Stimulated activated CD4-positive, alpha-beta T cell treated with anti-CD3 and anti-CD28 coated beads, Interleukin-1b, Interleukin-23, amount 100 ng/mL, for 4 hours (primary cell): ENCODE results near the gene SPATA46.

ENCODE experiments used
- DNase-seq, 2 donors: peaks; one replicate each; pipeline ENCODE4 v3.0.0-alpha.2; 2020; ENCODE audit warnings: low read depth in 2 of 2

Gene SPATA46

DNA sequence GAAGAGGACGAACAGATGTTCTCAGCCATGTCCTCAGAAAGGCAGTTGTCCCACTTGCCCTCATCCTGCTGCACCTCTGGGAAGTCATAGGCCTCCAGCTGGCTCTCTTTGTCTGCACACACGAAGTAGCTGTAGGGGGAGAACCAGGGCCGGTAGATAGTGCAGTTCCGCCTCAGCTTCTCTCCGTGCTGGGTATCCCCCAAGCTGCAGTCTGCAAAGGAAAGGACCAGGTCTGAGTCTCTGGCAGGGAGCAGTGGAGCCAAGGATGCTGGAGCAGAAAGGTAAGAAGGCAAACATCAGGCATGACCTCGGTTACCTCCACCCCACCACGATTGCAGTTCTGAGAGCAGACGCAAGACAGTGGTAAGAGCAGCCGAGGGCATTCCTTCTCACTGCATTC, 2.2 kb downstream of the SPATA46 start:
- no peak for DNase-seq

DNA sequence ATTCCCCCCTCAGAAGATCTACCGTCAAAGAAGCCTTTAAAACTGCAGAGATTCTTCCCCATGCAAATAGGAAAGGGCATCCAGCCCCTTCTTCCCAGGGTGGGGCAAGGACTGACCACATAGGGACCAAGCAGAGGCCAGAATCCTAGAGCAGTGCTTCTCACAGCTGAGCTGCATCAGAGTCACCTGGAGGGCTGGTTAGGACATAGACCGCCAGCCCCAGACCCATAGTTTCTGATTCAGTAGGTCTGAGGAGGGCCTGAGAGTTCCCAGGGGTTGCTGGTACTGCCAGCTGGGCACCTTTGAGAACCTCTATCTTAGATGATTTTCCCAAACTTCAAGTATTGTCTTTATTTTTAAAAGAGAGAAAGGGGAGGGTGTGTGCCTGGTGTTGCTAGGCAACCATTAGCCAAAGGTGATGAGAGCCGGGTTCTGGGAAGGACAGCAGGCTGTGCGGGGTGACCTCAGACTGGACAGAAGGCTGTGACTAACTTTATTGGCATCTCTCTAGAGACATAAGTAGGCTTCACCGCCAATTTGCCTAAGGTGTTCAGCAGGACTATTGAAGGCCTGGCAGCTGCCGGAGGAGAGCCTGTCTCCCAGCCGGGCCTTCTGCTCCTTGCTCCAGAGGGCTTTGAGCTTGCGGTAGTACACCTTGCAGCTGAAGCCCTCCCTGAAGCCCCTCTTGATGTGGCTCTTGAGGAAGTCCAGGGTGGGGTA, 3.0 kb downstream of the SPATA46 start:
- no peak for DNase-seq

DNA sequence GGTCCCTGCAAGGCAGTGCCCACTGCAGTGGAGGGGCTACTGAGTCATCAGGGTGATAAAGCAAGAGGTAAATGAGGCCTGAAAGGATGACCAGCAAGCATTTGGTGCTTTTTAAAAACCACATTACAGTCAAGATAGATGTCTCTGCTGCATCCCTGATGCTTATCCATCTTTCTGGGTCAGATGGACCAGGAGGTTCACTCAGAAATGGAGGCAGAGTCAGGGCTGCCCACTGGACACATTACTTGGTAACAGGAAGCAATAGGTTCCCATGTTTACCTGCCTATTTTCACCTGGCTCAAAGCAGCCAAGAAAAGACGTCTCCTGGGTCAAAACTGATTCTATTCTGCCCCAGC, 3.6 kb downstream of the SPATA46 start:
- no peak for DNase-seq

DNA sequence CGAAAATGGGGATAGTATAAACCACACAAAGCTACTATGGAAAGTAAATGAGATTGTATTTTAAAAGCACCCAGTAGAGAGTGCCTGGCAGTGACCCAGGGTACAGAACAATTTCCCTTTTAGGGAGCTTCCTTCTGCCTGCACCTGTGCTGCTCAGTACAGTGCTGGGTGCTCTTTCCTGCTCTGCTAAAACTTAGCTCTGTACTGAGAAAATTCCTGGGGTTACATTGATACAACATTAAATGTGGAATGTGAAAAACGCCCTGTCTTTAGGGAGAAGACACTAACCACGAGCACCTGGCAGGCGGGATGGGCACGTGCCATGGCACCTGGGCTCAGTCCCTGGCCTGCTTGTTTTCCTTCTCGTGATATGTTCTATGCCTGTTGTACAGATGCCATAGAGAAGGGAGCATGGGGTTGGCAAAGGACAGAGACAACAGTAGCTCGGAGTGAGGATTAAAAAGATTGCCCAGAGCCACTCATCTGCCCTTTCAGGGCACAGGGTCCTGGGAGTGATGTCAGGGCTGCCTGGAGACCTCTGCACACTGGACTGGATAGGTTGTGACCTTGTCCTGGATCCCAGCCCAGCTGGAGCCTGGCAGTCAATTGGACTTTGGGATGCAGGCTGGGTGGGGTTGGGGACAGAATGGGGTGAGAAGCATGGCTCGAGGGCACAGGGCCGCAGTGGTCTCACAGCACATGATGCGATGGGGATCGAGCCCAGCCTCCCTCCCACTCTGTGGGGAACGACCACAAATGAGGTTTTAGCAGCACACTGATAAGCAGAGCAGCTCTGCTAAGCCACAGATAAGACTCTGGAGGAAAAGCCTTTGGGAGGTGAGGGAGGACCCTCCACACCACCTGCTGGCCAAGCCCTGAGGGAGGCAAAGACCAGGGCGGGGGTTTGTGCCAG, 4.2 kb downstream of the SPATA46 start:
- DNase-seq: no peak

DNA sequence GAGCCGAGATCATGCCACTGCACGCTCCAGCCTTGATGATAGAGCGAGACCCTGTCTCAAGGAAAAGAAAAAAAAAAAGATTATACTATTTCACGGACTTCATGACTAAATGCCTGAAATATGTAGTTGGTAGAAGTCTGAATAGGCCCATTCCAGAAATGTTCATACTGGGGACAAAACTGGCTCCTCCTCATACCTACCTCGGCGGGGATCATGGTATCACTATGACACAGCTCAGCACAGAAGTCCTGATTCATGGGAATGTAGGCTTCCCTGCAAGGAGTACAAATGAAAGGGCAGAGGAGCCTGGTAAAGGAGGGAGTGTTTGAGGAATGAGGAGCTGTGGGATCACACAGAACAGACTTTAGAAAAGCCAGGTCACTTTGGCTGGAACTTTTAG, 5.0 kb downstream of the SPATA46 start:
- DNase-seq: no peak

DNA sequence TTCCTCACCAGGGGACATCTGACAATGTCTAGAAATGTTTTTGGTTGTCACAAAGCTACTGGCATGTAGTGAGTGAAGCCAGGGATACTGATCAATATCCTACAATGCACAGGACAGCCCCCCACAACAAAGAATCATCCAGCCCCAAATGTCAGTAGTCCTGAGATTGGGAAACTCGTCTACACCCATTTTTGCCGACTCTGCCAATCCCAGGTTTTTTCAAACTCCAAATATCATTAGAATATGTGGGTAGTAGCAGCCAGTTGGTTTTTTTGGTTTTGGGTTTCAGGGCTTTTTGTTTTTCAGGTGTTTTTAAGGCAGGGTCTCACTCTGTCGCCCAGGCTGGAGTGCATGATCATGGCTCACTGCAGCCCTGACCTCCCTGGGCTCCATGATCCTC, 5.9 kb downstream of the SPATA46 start:
- no peak for DNase-seq

DNA sequence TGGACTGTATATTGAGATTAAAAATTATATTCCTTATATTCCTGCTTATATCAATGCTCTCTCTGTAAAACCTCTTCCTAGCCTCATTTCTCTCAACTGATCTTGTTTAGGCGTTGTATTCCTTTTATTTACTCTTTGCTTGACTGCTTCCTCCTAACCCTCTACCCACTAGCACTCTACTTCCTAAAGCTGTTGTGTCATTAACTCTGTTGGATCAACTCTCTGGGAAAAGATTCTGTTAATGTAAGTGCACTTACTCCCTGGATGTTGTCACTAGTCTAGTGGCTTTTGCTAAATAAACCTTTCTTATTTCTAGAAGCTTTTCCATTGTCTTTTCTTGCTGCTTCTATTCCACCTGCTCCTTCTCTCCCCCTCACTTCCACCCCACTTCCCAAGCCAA, 6.5 kb downstream of the SPATA46 start:
- no peak for DNase-seq

DNA sequence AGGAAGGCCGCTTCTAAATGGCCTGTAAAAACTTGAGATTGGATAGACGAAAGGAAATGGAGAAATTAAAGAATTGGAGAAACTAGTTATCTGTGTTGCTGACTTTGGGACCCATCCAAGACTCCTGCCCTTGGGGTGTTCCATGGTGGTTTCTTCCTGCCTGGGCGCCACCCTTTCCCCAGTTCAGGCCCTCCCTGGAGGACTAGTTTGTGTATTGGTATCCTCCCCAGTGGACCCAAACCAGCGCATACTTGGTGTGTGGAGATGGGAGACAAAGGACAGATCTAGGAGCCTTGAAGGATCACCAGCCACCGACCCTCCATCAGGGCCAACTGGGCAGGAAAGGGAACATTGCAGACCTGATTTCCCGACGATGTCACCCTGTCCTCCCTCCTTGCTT, 7.1 kb downstream of the SPATA46 start:
- no peak for DNase-seq

DNA sequence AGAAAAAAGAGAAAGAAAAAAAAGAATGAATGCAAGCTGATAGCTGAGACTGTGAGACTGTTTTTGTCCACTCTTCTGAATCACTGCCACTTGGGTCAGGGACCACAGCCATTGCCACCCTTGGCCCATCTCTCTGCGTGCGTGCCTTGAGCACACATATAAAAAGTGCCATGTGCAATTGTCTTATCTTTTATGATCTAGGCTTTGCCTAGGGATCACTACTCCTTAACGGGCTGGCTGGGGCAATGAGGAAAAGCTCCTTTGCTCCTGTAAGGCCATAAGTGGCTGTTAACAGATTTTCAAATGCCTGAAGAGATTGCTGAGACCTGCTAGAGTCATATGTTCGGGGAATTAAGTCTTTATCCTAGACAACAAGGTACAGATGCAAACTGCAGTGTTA, 8.2 kb downstream of the SPATA46 start:
- DNase-seq: no peak

DNA sequence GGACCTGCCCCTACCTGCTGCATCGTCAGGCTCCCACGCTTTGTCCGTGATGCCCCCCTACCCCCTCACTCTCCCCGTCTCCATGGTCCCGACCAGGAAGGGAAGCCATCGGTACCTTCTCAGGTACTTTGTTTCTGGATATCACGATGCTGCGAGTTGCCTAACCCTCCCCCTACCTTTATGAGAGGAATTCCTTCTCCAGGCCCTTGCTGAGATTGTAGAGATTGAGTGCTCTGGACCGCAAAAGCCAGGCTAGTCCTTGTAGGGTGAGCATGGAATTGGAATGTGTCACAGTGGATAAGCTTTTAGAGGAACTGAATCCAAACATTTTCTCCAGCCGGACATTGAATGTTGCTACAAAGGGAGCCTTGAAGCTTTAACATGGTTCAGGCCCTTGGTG, 8.9 kb downstream of the SPATA46 start:
- no peak for DNase-seq

DNA sequence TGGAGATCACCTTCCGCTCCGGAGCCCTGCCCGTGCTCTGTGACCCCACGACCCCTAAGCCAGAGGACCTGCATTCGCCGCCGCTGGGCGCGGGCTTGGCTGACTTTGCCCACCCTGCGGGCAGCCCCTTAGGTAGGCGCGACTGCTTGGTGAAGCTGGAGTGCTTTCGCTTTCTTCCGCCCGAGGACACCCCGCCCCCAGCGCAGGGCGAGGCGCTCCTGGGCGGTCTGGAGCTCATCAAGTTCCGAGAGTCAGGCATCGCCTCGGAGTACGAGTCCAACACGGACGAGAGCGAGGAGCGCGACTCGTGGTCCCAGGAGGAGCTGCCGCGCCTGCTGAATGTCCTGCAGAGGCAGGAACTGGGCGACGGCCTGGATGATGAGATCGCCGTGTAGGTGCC, 9.6 kb downstream of the SPATA46 start:
- no peak for DNase-seq

DNA sequence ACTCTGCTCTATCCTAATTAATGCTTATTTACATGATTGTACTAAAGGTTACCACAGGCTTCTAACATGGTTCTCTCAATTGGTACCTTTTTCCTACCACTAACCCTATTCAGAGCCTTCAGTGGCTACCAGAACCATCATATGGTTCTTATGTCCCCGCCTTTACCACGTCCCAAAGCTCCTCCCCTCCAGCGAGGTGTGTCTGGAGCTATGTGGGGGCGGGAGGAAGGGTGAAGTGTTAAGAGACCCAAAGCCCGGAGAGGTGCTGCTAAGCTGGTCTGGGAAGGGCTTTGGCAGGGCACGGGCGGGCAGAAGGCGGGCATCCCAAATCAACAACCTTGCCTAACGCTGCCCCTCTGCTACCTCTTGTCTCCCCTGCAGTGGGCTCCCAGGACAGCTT, 10.0 kb downstream of the SPATA46 start:
- no peak for DNase-seq

DNA sequence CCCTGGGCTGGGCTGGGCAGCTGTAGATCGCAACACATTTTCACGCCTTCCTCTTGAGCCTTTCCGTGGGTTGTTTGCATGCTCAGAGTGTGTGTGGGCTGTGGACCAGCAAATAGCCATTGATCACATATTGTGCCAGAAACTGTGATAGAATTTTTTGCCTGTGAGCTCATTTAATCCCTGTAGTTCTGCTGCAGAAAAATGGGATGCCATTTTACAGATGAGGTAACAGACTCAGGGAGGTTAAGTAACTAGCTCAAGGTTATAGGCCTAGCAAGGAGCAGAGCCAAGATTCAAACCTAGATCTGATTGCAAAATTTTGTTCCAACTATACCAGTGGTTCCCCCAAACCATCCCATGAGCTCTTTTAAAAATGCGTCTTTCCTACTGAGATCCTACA, 10.5 kb downstream of the SPATA46 start:
- DNase-seq: no peak

DNA sequence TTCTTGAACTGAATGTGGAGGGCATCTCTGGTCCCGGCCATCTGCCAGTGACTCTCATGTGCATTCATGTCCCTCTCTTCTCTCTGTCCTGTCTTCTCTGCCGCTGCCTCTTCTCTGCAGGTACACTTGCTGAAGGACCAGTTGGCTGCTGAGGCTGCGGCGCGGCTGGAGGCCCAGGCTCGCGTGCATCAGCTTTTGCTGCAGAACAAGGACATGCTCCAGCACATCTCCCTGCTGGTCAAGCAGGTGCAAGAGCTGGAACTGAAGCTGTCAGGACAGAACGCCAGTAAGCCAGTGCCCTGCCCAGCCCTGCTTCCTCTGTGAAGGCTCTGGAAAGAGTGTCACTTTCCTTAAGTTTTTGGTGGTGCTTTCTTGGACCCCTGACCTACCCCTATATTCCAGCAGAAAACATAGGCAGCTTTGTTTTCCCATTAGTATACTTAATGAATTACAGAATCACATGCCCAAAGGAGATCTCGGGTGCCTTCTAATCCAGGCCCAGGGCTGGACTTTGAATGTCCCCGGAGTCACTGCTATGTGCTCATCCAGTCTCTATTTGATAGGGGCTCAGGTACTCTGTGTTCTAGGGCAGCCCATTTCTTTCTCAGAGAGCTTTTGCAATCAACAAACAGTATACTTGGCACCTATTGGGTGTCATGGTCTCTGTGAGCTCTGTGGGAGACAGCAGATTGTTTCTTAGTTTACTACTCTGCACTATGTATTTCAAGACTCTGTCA, 11.2 kb downstream of the SPATA46 start:
- no peak for DNase-seq

DNA sequence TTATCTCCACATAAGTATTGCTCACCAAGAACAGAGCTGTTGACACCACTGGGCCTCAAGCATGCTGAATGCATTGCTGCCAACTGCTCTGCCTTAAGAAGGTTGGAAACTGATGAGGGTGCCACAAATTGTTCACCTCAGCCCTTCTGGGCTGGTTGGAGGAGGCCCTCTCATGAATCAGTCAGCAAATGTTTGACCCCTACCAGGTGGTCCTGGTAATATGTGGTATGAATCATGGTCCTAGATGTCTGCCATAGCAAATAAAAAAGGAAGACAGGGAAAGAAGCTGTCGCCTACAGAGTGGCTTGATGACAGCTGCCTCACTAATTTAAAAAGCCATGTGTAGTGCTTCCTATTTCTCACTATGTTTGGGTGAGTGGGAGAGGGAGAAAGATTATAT, 12.2 kb downstream of the SPATA46 start:
- DNase-seq: no peak

DNA sequence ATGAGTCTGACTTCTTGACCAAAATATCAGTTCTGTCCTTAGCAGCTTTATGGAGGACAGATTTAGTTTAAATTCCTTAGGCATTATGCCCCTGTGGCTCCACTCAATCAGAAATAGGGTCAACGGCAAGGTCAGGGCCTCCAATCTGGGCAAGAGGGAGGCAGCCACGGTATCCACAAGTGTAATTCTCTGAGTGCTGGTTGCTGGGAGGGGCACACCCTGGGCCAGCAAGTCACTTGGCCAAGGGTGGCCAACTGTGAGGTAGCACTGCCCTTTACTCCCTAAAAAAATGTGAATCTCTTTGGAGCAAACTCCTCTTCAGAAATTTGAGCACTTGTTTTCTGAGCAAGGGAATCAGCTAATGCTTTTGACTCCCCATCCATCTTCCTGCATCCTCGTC, 12.8 kb downstream of the SPATA46 start:
- DNase-seq: no peak

DNA sequence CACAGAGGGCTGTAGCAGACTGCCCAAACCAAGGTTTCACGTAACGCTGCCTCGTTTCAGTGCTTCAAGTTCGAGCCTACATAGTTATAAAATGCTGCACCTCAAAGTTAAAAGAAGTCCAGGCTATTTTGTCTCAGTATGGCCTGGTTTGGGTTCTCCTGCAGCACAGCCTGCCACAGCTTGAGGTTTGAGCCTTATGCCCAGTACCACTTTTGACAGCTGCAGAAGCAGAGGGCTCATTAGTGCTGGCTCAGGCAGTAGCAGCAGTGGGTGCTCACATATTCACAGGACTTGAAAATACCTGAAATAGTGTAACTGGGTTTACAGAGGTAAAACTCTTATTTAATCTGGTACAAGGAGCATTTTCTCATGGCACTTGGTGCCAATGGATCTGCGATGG, 15.3 kb downstream of the SPATA46 start:
- DNase-seq: no peak

DNA sequence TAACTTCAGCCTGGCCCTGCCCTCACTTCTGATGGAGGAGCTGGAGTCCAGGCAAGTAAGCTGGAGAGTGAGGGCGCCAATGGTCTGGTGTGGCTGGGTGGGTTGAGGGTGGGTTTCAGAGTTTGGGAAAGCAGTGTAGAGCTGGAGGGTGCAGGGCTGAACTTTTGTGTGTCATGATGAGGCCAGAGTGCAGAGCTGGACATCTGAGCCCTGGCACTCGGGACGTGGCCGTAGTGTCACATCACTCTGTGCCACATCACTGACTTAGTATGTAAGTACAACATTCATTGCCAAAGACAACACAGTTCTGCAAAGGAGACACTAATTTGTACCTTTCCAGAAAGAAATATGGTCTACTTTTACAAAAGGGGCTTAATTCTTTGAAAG, 15.8 kb downstream of the SPATA46 start:
- DNase-seq: no peak

DNA sequence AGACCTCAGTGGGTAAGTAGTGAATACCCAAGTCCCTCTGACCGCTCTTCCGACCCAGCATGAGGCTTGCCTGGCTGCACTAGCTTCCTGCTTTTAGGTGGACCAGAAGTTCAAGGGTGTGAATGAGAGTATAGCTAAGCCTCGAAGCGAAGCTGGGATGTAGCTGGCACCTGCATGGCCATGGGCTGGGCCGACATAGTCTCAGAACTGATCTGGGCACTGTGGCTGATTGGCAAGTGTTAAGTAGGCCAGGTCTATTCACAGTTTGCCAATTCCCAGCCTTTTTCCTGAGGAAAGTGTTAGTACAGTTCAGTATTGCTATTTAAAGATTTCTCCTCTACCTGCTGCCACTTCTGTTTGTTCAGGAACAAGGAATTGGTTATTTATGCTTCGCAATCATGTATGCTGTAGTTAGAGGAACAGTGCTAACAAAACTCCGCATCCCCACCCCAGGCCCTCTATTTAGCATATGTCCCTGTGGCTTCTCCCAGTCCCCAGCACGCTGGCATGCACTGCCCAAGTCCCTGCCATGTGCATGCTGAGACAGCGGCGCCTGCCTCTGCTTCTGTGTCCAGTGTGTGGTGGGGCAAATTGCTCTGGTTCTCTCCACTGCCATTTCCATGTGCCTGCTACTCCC, 16.3 kb downstream of the SPATA46 start:
- DNase-seq: no peak

DNA sequence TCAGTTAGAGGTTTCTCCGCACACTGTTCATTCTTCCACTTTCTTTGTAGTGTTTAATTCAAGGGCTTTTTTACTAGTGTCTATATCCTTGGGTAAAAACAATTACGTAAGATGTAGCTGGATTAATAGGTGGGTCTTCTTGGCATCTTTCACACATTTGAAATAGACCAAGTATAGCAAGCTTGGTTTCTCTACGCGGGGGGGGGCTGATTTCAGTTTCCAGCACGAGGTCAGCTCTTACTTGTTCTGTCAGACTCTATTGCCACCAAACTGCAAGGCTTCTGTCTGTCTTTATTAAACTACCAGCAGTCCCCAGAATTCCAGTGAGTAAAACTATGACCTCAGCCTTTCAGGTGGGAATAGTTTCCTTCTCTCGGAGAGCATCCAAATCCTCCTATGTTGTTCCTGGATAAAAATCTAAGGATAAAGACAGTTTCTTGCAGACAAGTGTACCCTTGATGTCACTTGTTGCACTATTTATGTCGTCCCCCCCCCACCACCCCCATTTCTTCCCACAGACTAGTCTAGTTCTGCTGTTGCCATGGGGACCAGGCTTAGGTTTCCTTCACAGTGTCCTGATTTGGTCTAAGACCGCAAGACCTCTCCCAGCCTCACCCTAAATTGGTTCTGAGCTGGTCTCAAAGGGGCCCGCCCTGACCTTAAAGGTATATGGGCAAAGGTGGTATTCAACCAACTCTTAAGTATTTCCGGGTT, 17.0 kb downstream of the SPATA46 start:
- no peak for DNase-seq

DNA sequence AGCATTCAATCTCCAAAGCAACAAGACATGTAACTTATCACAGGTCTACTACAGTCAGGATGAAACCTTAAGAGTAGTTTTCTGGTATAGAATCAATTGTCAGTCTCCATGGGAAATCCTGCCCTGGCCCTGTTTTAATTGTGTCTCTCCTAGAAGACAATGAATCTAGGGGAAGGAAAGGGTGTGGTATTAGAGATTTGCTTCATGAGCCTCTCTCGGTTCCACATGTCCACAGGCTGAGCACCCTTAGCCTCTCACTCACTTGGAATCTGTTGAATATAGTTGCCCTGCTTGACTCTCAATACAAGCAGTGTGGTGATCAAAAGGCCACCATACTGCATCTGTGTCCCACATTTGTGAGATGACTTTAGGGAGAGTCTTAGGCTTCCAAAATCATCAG, 17.7 kb downstream of the SPATA46 start:
- no peak for DNase-seq
